ENCODE results near the gene TBC1D9B.

Gene TBC1D9B

DNA sequence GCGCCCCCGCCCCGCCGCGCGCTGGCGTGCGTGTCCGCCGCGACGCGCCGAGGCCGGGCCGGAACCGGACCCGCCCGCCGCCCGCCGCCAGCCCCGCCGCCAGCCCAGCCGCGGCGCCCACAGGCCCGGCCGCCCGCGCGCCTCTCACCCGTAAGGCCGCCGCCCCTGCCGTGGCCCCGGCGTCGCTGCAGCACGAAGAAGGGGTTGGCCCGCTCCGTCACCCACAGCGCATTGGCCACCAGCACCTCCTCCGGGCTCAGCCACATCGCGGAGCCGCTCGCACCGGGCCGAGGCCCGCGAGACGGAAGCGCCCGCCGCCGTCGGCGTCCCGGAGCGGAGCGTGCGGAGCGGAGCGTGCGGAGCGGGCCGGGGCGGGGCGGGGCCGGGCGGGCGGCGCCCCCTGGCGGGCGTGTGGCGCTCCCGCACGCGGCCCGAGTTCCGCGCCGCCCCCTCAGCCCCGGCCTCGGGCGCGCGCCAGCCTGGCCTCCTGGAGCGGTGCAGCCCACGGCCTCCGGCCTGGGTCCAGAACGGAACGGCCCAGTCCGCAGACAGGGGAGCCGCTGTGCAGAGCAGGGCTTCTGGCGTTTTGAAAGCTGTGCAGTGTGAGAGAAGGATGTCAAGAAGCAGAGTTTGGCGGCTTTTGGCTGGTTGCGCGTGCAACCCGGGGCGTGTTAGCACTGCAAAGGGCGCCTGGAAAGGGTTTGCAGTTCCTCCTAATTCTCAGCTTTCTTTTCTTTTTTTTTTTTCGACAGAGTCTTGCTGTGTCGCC lies at the start of gene TBC1D9B:
TSS of gene TBC1D9B (minus strand) at position 342 of the 769 bp plus-strand sequence. CDS start at position 266, 76 bp downstream.
- DNase-seq (ENCODE audit: low read depth in 2 of 2), result peak; percentile 14 to 64

DNA sequence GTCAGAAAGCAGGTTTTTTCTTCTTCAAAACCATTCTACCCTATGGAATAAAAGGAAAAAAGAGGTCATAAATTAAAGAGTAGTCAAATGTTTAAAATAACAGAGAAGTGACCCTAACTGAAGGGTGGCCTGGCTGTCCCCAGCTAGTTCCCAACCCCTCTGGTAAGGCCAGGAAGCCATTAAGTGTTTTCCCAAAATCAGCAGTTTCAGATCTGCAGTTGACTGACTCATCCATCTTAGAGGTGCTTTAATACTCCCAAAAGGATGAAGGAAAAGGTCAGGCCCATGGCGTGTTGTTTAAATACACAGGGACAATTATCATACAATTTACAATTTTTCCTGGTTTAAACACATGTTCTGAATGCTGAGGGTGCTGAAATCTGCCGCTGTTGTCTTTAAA lies 47.9 kb upstream of the TBC1D9B start:
- DNase-seq (ENCODE audit: low read depth in 2 of 2), result no peak

DNA sequence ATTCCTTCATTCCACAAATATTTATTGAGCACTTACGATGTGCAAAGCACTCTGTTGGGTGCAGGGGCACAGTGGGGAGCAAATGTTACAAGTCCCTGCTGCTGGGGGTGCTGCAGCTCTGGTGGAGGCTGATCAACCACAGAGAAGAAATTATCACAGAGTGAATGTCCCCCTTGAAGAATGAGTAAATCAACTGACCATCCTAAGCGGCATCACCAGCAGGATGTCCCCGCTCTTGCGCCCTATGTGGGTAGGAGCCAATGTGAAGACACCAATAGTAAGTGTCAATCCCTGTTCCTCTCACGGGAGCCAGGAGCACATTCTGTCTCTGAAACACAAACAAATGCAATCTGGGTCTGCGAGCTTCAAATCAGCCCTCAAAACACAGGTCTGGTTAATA lies 47.4 kb upstream of the TBC1D9B start:
- DNase-seq (ENCODE audit: low read depth in 2 of 2), result no peak

DNA sequence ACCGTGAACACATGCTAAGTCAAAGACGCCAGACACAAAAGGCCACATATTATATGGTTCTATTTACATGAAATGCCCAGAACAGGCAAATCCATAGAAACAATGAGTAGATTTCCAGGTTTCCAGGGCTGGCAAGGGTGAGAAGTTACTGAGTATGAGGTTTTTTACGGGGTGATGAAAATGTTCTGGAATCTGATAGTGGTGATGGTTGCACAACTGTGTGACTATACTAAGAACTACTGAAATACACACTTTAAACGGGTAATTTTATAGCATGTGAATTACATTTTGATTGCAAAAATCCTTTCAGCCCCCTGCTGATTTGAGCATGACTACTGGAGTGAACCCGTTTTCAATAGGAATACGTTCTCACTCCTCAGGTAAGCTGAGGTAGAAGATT lies 46.7 kb upstream of the TBC1D9B start:
- no peak for DNase-seq (ENCODE audit: low read depth in 2 of 2)

DNA sequence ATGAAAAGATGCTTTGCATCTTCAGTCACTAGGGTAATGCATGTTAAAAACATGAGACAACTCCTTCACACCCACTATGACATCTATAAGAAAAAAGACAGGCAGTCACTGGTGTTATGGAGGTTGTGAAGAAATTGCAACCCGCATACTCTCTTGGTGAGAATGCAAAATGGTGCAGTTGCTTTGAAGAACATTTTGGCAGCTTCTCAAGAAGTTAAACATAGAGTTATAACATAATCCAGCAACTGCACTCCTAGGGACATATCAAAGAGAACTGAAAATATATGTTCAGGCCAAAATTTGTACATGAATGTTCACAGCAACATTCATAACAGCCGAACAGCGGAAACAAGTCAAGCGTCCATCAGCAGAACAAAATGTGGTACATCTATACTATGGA lies 46.3 kb upstream of the TBC1D9B start:
- no peak for DNase-seq (ENCODE audit: low read depth in 2 of 2)

DNA sequence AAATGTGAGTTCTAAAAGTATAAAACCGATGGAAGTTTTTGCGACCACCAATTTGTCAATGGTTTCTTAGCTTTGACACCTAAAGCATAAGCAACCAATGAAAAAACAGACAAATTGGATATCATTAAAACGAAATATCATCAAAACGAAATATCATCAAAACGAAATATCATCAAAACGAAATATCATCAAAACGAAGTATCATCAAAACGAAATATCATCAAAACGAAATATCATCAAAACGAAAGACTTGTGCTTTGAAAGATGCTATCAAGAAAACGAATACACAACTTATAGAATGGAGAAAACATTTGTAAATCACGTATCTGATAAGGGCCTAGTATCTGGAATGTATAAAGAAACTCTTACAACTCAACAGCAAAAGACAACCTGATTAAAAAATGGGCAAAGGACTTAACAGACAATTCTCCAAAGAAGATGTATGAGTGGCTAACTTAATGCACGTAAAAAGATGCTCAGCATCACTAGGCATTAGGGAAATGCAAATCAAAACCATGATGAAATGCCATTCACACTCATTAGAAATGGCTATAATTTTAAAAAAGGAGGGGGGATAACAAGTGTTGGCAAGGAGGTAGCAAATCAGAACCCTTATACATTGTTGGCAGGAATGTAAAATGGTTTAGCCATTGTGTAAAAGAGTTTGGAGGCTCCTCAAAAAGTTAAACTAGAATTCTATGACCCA lies 29.4 kb upstream of the TBC1D9B start:
- DNase-seq (ENCODE audit: low read depth in 2 of 2), result no peak

DNA sequence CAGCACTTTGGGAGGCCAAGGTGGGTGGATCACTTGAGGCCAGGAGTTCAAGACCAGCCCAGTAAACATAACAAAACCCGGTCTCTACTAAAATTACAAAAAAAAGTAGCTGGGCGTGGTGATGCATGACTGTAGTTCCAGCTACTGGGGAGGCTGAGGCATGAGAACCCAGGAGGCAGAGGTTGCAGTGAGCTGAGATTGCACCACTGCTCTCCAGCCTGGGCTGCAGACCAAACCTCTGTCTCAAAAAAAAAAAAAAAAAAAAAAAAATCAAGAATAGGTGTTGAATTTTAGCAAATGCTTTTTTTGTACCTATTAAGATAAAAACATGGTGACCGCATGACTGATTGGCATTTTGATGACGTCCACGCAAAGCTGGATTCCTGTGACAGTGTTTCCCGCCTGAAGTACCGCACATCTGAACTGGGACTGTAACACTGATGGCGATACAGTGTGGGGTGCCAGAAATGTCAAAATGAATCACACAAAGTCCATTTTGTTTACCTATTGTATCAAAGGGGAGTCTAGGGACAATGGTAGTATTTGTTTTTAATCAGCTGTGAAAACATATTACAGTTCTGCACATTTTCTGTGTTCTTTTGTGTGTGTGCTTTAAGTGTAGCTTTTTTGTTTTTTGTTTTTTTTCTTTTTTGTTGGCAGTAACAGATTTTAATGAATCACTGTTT lies 23.2 kb upstream of the TBC1D9B start:
- no peak for DNase-seq (ENCODE audit: low read depth in 2 of 2)

DNA sequence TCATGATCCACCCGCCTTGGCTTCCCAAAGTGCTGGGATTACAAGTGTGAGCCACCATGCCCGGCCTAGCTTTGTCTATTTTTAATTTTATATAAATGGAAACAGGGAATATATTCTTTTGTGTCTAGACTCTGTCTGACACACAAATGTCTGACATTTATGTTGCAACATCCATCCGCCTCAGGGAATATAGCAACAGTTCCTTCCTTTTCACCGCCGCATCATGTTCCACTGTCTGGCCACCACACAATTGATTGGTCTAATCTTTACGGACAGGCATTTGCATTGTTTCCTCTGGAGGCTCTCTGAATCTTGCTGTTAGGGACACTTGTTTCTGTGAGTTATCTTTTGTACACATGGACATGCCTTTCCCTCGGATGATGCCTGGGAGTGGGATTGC lies 20.1 kb upstream of the TBC1D9B start:
- DNase-seq (ENCODE audit: low read depth in 2 of 2), result no peak

DNA sequence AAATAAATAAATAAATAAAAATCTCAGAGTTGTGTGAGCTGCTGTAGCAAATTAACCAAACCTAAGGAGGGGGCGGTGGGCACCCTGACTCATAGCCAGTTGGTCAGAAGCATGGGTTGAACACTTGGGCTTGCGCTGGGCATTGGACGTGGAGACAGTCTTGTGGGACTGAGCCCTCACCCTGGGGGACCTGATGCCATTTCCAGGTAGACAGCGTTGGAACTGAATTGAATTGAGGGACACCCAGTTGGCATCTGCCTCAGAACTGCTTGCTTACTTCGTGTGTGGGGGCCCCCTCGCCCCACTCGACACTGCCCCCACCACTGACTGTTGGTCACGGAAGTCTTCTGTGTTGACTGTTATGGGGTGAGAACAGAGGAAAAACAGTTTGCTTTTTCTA lies 19.0 kb upstream of the TBC1D9B start:
- DNase-seq (ENCODE audit: low read depth in 2 of 2), result no peak

DNA sequence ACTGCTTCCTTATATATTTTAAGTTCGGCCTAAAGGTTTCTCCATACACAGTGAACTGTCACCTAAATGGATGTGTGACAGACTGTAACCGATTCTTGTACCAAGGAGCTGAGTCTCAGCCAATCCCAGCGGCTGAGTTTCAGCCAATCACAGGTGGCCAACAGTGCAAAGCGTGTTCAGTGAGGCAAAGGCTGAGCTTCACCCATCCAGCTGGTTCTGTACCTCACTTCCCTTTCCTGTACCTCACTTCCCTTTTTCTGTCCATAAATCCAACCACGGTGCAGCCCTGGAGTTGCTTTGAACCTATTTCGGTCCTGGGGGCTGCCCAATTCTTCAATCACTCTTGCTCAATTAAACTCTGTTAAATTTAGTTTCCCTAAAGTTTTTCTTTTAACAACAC lies 15.7 kb upstream of the TBC1D9B start:
- no peak for DNase-seq (ENCODE audit: low read depth in 2 of 2)

DNA sequence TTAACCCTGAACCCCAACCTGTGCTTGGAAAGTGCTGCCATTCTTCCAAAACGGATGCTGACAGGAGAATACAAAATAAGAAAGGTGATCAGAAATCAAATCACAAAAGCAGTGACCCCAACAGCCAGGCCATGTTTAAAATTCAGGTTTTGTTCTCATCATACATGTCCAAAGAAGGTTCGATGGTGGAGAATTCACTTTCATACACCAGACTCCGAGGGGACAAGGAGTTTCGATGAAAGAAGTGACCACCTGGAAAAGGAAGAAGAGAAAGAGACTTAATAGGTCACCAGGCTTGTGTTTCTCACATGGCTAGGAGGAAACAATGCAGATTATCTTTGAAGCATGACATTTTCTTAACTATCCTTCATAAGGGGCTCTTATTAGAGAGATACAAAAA lies 12.5 kb upstream of the TBC1D9B start:
- no peak for DNase-seq (ENCODE audit: low read depth in 2 of 2)

DNA sequence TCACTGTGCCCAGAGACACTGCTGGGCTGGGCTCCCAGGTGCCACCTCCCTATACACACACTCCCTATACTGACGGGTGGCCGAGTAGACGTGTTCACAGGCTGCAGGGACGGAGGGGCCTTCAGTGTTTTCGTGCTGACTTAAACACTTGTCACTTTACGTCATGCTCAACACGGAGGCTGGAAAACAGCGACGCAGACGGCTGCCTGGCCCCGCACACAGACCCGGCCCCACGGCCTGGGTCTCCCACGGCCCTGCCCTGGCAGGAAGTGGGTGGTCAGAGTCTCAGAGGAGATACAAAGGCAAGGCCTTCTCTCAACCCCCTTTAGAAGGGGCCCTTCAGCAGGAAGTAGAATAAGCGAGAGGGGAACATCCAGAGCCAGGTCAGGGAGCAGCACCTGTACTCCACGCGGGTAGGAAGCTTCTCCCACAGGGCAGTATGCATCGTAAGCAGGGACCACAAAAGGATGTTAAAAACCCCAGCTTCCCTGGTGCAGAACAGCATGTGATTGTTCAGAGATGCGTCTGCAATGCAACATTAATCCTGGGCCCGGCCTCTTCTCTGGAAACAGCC lies 11.9 kb upstream of the TBC1D9B start:
- no peak for DNase-seq (ENCODE audit: low read depth in 2 of 2)

DNA sequence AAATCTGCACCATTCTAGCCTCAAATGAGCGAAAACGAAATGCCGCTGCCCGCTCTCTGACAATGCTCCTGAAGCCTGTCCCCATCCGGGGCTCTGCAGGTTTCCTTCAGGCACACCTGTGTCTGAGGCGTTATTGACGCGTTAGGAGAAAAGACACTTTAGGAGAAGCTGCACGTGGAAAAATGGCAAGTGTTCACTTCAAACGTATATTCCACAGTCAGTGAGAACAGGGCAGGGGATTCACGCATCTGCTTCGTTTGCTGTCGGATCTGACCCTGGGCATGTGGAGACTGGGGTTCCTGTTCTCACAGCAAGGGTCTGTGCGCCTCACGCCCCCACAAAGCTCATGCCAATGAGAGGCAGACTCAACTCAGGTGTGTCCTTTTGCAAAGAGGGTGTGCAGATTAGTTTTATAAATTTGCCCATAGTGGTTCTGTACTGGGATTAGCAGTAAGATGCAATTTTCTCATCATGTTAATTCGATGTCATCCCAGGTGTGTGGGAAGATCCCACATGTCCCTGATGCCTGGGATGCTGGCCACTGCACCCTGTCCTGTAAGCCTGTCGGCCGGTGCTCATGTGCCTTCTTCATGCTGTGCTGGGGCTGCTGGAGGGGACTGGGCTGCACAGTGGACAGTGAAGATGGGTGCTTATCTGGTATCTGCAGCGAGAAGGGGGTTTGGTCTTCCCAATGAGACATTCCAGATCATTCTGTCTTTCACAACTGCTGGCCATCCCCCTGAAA lies 11.2 kb upstream of the TBC1D9B start:
- DNase-seq (ENCODE audit: low read depth in 2 of 2), result no peak

DNA sequence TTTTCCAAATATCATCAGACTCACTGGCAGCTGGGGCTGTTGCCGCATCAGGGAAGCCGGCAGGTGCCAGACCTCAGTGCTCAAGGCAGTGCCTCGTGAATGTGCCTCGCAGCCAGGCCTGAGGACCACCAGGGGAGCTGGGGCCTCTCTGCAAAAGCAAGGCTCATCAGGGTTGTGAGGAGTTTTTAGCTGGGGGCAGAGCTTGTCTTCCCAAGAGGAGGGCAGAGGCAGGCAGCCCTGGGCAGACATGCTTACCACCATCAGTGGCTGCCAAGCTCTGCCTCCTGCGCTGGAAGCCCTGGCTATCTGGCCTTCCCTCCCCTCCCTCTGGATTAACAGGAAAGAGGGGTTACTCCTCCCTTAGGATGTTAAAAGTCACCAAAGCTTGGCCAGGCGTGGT lies 8.8 kb upstream of the TBC1D9B start:
- no peak for DNase-seq (ENCODE audit: low read depth in 2 of 2)

DNA sequence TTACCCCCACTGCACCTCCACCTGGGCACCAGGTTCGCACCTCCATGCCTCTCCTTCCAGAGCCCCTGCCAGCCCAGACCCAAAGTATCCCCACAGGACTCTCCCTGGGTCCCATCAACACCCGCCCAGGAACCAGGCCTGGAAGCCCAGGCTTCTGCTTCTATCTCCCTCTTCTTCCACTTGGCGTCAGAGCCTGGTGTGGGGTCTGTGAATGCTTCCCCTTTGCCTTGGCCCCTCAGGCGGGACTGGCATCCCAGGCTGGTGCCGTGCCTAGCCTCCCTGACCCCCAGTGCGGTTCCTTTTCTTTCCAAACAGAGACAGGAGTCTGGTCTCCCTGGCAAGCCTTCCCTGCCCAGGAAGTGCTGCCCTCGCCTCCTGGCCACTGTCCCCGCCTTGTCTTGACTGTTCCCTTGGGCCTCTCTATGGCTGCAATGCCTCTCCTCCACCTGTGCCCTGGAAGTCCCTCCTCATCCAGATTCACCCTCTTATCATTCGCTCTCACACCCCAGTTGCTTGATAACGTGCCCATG lies 7.8 kb upstream of the TBC1D9B start:
- no peak for DNase-seq (ENCODE audit: low read depth in 2 of 2)

DNA sequence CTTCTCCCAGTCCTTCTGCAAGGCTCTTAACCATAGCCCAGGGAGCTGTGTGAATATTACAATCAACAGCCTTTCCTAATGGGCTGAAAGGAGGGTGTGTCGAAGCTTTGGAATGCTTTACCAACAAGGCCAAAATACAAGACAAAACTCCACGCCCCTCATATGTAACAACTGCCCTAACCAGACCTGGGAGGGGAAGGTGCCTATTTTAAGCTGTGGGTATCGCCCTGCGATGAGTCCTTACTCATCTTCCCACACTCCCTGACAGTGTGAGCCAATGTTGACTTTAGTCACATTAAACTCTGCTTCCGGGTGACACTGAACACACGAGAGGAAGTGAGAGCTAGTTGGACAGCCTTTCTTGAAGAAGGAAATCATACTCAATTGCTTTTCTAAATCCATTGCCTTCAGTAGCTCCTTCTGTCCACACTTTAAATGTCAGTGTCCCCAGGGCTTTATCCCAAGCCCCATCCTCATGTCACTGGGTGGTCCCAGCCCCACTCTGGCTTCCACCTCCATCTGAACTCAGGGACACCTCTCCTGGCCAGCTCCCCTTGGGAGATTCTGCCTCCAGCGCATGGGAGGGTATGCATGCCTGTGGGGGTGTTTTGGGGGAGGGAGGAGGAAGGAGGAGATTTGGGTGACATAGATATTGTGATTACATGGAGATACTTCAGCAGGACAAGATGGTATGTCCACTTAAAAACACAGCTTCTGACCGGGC lies 6.5 kb upstream of the TBC1D9B start:
- DNase-seq (ENCODE audit: low read depth in 2 of 2), result no peak

DNA sequence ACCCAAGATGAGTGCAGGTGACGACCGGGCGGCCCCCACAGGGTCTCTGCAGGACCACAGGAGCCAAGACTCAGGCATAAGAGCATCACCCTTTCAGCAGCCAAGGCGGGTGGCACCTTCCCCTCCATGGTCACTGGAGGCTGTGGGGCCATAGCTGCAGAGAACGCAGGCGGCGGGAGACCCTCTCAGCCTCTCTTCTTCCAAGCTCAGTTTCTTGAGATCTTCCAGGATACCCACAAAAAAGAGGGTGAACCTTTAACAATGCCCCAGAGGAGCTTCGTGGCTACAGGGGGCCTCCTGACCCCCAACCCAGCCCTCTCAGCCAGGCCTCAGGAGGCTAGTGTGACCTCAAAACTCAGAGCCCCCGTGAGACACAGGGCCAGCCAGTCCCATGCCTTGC lies 5.8 kb upstream of the TBC1D9B start:
- DNase-seq (ENCODE audit: low read depth in 2 of 2), result no peak

DNA sequence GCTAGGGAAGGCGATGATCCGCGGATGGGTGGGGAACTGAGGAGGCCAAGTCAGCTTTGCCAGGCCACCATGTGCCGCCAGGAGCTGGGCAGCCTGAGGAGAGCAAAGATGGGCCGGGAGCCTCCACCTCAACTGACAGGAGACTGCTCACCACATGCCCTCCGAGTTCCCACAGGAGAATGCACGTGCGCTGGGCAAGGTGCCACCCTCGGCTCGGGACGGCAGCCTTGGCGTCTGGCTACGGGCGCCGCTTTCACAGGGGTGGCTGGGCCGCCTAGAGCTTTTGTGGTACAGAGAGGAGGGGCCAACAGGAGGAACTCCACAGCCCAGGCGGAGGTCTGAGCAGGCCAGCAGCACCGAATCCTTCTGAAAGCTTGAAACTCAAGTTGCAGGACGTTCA lies 5.3 kb upstream of the TBC1D9B start:
- no peak for DNase-seq (ENCODE audit: low read depth in 2 of 2)

DNA sequence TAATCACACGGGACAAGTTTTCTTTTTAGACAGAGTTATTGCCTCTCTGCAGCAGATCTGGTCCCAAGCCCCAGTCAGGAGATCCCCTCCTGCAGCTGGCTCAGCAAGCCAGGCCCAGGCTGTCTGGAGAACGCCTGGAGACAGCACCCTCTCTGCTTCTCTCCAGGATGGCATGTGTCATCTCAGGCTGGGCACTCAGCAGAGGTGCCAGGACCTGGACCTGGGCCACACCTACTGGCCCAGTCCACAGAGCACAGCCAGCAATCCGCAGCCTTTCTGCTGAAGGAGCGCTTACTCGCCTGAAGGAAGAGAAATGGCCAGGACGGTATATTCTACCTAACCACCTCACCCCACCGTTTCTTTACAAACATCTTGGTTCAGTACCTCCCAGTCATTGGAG lies 4.7 kb upstream of the TBC1D9B start:
- DNase-seq (ENCODE audit: low read depth in 2 of 2), result no peak

DNA sequence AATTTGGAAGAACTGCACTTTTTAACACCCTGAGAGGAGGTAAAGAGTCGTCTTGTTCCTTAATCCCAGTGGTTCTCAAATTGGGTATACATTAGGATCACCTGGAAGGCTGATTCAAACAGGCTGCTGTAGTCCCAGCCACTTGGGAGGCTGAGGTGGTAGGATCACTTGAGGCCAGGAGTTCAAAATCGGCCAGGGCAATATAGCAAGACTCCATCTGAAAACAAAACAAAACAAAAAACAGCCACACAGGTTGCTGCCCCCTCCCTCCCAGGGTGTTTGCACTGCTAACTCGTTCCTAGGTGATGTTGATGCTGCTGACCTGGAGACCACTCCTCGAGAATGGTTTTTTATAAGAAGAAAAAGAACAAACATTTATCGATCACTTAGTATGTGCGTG lies 1.5 kb upstream of the TBC1D9B start:
- DNase-seq (ENCODE audit: low read depth in 2 of 2), result no peak

DNA sequence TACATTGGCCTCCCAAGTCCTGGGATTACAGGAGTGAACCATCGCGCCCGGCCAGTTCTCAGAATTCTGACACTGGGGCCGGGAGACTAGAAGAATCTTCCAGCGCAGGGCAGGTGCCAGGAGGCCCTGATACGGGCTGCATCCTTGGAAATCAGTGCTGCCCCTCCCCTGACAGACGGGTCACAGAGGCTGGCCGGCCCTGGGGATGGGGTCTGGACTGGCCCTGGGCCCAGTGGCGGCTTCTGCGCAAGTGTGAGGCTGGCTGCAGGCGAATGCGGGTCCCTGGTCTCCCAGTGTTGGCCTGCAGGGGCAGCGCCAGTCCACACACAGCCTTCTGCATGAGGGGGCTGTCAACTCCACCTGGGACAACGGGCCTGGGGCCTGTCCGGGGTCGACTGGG lies 831 bp upstream of the TBC1D9B start:
- no peak for DNase-seq (ENCODE audit: low read depth in 2 of 2)
